ENCODE data around the gene PIP5KL1.

GRCh38 chr9:127886401-127886972, 44.1 kb downstream of the PIP5KL1 start:
- TF ChIP-seq, protein P1, sequence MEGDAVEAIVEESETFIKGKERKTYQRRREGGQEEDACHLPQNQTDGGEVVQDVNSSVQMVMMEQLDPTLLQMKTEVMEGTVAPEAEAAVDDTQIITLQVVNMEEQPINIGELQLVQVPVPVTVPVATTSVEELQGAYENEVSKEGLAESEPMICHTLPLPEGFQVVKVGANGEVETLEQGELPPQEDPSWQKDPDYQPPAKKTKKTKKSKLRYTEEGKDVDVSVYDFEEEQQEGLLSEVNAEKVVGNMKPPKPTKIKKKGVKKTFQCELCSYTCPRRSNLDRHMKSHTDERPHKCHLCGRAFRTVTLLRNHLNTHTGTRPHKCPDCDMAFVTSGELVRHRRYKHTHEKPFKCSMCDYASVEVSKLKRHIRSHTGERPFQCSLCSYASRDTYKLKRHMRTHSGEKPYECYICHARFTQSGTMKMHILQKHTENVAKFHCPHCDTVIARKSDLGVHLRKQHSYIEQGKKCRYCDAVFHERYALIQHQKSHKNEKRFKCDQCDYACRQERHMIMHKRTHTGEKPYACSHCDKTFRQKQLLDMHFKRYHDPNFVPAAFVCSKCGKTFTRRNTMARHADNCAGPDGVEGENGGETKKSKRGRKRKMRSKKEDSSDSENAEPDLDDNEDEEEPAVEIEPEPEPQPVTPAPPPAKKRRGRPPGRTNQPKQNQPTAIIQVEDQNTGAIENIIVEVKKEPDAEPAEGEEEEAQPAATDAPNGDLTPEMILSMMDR (IDR thresholded peaks at IDR 0.05; ENCODE audit: extremely low read depth in 1 of 2, insufficient read depth in 1 of 2, low read depth in 1 of 2, low read length in 2 of 2) = no peak
- TF ChIP-seq POLR2A (IDR thresholded peaks at IDR 0.05; ENCODE audit: low read depth, low read length) (no peak), MAX (IDR thresholded peaks at IDR 0.05; ENCODE audit: insufficient read depth, insufficient read length) (no peak), POLR2AphosphoS5 (IDR thresholded peaks at IDR 0.05; ENCODE audit: insufficient read depth, low read depth, low read length) (no peak)

Measured in endothelial cell of umbilical vein (primary cell).